Caco-2 (cell line): ENCODE data around the gene CTAGE9. TPM values are rescaled to one million over a fixed set of nuclear protein-coding genes. Genes with fewer than 3 reads are reported as not detected.

Source experiments
- BruUV-seq: library from RNA; stranded (reverse); fragments of 400-500 nt; replicated peaks from 2 replicates; lab custom pipeline; 2021; lab: Mats Ljungman, UMichigan
- CTCF ChIA-PET: fragments of 300-600 bp; sonication (Branson Sonifier 250); formaldehyde crosslinking; loops from one replicate; lab custom pipeline; 2022; ENCODE audit warnings: antibody characterized with exemption; lab: Charles Lee
- POLR2A ChIA-PET: fragments of 300-600 bp; sonication (Branson Sonifier 250); formaldehyde crosslinking; loops from one replicate; lab custom pipeline; 2022; ENCODE audit warnings: antibody characterized with exemption; lab: Charles Lee
- DNase-seq, 2 experiments: peaks; one replicate each; pipeline versions ENCODE4 v3.0.0 to v3.0.0-alpha.2; 2020 to 2022
- H3K27me3 ChIP-seq: replicated peaks from 2 replicates; pipeline ENCODE4 v1.6.0; 2011; ENCODE audit warnings: low read length; ENCODE audit not compliant: control insufficient read depth, insufficient read depth
- H3K36me3 ChIP-seq: 2 replicates; pipeline ENCODE4 v1.5.1; 2011; ENCODE audit warnings: low read length; ENCODE audit not compliant: control insufficient read depth, insufficient read depth
- H3K4me1 ChIP-seq: fragments of 250-450 bp; sonication (Bioruptor Pico); 2 replicates; pipeline ENCODE4 v1.5.1; 2020; ENCODE audit warnings: mild to moderate bottlenecking
- H3K4me3 ChIP-seq: 2 replicates; pipeline ENCODE4 v1.5.1; 2011; ENCODE audit warnings: low read depth, mild to moderate bottlenecking, control low read depth, low read length
- H3K9me3 ChIP-seq: fragments of 250-450 bp; sonication (Bioruptor Pico); 2 replicates; pipeline ENCODE4 v1.5.1; 2020; ENCODE audit warnings: mild to moderate bottlenecking, moderate library complexity
- H3K27ac Mint-ChIP-seq: one replicate; pipeline ENCODE4 v1.8.0; 2022; ENCODE audit warnings: mixed read lengths; ENCODE audit not compliant: unreplicated experiment
- H3K27me3 Mint-ChIP-seq: one replicate; pipeline ENCODE4 v1.8.0; 2022; ENCODE audit warnings: mixed read lengths; ENCODE audit not compliant: insufficient read depth, unreplicated experiment
- H3K36me3 Mint-ChIP-seq: one replicate; pipeline ENCODE4 v1.8.0; 2022; ENCODE audit warnings: mild to moderate bottlenecking, mixed read lengths; ENCODE audit not compliant: insufficient read depth, unreplicated experiment
- H3K4me1 Mint-ChIP-seq: one replicate; pipeline ENCODE4 v1.8.0; 2022; ENCODE audit warnings: low read depth, mixed read lengths; ENCODE audit not compliant: unreplicated experiment
- H3K4me3 Mint-ChIP-seq: one replicate; pipeline ENCODE4 v1.8.0; 2022; ENCODE audit warnings: mild to moderate bottlenecking, moderate library complexity, mixed read lengths; ENCODE audit not compliant: unreplicated experiment
- H3K9me3 Mint-ChIP-seq: one replicate; pipeline ENCODE4 v1.8.0; 2022; ENCODE audit warnings: mixed read lengths; ENCODE audit not compliant: unreplicated experiment
- intact Hi-C: fragments of 100-400 bp; cut with micrococcal nuclease; formaldehyde crosslinking; loops from one replicate; pipeline ENCODE4 v1.10.0; 2022; ENCODE audit not compliant: unreplicated experiment
- total RNA-seq: library from RNA; stranded (reverse); gene quantifications from 2 replicates; pipeline ENCODE4 v1.2.3, GENCODE V29; 2022
- TF ChIP-seq, protein P1 (sequence below), 2 experiments: fragments of 200-600 bp in 1 of 2; IDR thresholded peaks; 1 replicate in 1 of 2; 2 replicates in 1 of 2; pipeline versions ENCODE4 v1.5.1 to v1.8.0; 2011 to 2022; ENCODE audit warnings: antibody characterized with exemption in 1 of 2, control low read depth in 1 of 2, inconsistent platforms in 1 of 2, low read depth in 1 of 2, low read length in 1 of 2, mild to moderate bottlenecking in 1 of 2, moderate library complexity in 1 of 2; ENCODE audit not compliant: insufficient read depth in 1 of 2, severe bottlenecking in 1 of 2, unreplicated experiment in 1 of 2

CTAGE9 gene
- total RNA-seq, 1 experiment from 2014 or later, result not detected

DNA sequence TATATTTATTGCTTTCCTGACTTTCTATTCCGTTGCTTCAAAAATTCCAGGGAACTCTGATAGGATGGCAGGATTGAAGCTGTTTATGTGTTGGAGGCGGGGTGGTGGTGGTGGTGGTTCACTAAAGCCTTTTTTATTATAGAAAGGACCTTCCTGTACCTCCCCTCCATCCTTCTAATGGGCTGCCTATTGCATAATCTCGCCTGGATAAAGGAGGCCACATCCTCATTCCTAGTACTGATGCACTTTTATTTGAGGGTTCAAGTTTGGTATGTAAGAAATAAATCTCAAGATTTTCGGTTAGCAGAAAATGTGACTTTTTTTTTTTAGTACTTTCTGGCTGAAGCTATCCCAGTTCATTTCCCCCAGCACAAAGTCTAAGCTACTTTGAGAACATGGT lies 18.7 kb upstream of the CTAGE9 start:
- ChIA-PET POLR2A (no interaction called here), CTCF (no interaction called here)
- no peaks in the 10 kb centered on the region for H3K4me1 Mint-ChIP-seq
- Histone ChIP-seq H3K27me3 (no peaks in the 10 kb centered on the region), H3K4me1 (no peaks in the 10 kb centered on the region), H3K36me3 (no peaks in the 10 kb centered on the region), H3K9me3 (no peaks in the 10 kb centered on the region), H3K4me3 (no peak overlapping the region)
- DNase-seq, result no peak
- peaks cover 4% of the 10 kb centered on the region for H3K27me3 Mint-ChIP-seq
- H3K9me3 Mint-ChIP-seq, result no peaks in the 10 kb centered on the region
- BruUV-seq, result no TSS peak
- H3K27ac Mint-ChIP-seq, result no peak overlapping the region
- H3K4me3 Mint-ChIP-seq, result no peak overlapping the region
- intact Hi-C loops, result no loop called here
- TF ChIP-seq, protein P1, sequence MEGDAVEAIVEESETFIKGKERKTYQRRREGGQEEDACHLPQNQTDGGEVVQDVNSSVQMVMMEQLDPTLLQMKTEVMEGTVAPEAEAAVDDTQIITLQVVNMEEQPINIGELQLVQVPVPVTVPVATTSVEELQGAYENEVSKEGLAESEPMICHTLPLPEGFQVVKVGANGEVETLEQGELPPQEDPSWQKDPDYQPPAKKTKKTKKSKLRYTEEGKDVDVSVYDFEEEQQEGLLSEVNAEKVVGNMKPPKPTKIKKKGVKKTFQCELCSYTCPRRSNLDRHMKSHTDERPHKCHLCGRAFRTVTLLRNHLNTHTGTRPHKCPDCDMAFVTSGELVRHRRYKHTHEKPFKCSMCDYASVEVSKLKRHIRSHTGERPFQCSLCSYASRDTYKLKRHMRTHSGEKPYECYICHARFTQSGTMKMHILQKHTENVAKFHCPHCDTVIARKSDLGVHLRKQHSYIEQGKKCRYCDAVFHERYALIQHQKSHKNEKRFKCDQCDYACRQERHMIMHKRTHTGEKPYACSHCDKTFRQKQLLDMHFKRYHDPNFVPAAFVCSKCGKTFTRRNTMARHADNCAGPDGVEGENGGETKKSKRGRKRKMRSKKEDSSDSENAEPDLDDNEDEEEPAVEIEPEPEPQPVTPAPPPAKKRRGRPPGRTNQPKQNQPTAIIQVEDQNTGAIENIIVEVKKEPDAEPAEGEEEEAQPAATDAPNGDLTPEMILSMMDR (IDR thresholded peaks at IDR 0.05; ENCODE audit: insufficient read depth in 1 of 2, low read depth in 1 of 2, low read length in 1 of 2, severe bottlenecking in 1 of 2, unreplicated experiment in 1 of 2), result no peak
- no peaks in the 10 kb centered on the region for H3K36me3 Mint-ChIP-seq

DNA sequence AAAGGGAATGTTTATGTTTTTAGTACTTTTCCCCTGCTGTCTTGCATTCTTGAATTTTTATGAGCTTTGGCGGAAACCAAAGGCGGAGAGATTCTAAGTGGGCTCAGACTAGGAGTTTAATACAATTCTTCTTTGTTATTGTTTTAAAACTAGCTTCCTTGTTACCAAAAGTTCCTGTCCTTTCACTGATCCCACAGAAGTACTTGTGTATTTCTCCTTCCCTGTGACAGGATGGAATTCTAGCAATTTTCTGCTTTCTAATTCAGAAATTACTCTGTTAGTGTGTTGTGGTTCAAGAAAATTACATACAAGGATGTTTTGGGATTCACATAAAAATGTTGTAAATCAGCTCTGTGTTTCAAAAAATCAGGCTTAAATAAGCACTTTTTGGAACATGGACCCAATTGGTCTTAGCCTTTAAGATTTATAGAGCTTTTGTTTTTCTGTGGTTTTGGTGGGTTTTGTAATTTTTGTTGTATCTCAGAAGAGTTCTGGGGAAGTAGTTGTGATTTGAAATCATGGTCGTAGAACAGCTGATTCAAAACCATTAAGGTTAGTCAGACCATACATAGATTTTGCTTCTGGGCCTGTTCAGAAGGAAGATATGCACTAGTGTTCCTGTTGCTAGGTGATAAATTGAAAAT lies 17.6 kb upstream of the CTAGE9 start:
- TF ChIP-seq, protein P1 (IDR thresholded peaks at IDR 0.05; ENCODE audit: insufficient read depth in 1 of 2, low read depth in 1 of 2, low read length in 1 of 2, severe bottlenecking in 1 of 2, unreplicated experiment in 1 of 2), result no peak
- CTCF ChIA-PET, result no interaction called here
- Histone ChIP-seq H3K27me3 (no peaks in the 10 kb centered on the region), H3K9me3 (no peaks in the 10 kb centered on the region), H3K36me3 (no peaks in the 10 kb centered on the region), H3K4me1 (no peaks in the 10 kb centered on the region), H3K4me3 (no peak overlapping the region)
- H3K27ac Mint-ChIP-seq, result no peak overlapping the region
- H3K27me3 Mint-ChIP-seq, result peaks cover 4% of the 10 kb centered on the region
- DNase-seq, result no peak
- no peaks in the 10 kb centered on the region for H3K36me3 Mint-ChIP-seq
- intact Hi-C loops, result no loop called here
- no peaks in the 10 kb centered on the region for H3K9me3 Mint-ChIP-seq
- no peak overlapping the region for H3K4me3 Mint-ChIP-seq
- POLR2A ChIA-PET, result interaction anchor here (0.6 kb wide), 1 partner anchor 163 kb away, joined by 12 read pairs; no protein-coding TSS in a partner anchor
- no TSS peak for BruUV-seq
- no peaks in the 10 kb centered on the region for H3K4me1 Mint-ChIP-seq

DNA sequence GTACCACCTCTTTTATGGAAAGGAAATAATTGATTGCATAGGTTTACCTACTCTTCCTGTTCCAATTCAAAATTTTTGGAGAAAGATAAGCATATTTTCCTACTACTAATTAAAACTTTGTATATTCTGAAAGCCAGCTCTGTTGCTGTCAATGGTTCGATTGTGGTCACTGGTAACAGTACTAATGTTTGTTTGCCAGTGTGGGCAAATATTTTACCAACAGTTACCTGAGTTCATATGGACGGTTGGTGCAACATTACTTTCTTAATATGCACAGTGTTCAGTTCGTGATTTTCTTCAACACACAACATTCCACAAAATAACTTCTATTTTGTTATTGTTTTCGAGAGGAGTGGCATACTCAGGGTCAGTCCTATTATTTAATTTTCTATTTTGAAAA lies 17.1 kb upstream of the CTAGE9 start:
- TF ChIP-seq, protein P1 (IDR thresholded peaks at IDR 0.05; ENCODE audit: insufficient read depth in 1 of 2, low read depth in 1 of 2, low read length in 1 of 2, severe bottlenecking in 1 of 2, unreplicated experiment in 1 of 2), result no peak
- H3K27ac Mint-ChIP-seq, result no peak overlapping the region
- BruUV-seq, result no TSS peak
- ChIA-PET POLR2A (no interaction called here), CTCF (interaction anchor here (0.7 kb wide), 1 partner anchor 182 kb away, joined by 8 read pairs; no protein-coding TSS in a partner anchor)
- H3K4me3 Mint-ChIP-seq, result no peak overlapping the region
- H3K27me3 Mint-ChIP-seq, result peaks cover 4% of the 10 kb centered on the region
- Histone ChIP-seq H3K4me3 (no peak overlapping the region), H3K36me3 (no peaks in the 10 kb centered on the region), H3K4me1 (no peaks in the 10 kb centered on the region), H3K9me3 (no peaks in the 10 kb centered on the region), H3K27me3 (no peaks in the 10 kb centered on the region)
- no peak for DNase-seq
- no peaks in the 10 kb centered on the region for H3K36me3 Mint-ChIP-seq
- H3K9me3 Mint-ChIP-seq, result no peaks in the 10 kb centered on the region
- no peaks in the 10 kb centered on the region for H3K4me1 Mint-ChIP-seq
- intact Hi-C loops, result no loop called here
